GM13976 (cell line): ENCODE results near the gene CTNNA2.

Experiments
- DNase-seq: peaks from one replicate; pipeline ENCODE4 v3.0.0; 2012; ENCODE audit warnings: low spot score
- CTCF ChIP-seq: IDR thresholded peaks from 2 replicates; pipeline ENCODE4 v1.5.1; 2012; ENCODE audit warnings: borderline replicate concordance, mild to moderate bottlenecking; ENCODE audit not compliant: insufficient read depth; ENCODE audit errors: extremely low read depth, missing control alignments, control extremely low read depth
- in situ Hi-C: fragments of 300-500 bp; cut with MboI; formaldehyde crosslinking; loops from one replicate; pipeline ENCODE4 v1.12.0; 2022; ENCODE audit warnings: low sequenced_read_pairs, mixed read lengths, inconsistent platforms; ENCODE audit not compliant: unreplicated experiment

CTNNA2 gene

DNA sequence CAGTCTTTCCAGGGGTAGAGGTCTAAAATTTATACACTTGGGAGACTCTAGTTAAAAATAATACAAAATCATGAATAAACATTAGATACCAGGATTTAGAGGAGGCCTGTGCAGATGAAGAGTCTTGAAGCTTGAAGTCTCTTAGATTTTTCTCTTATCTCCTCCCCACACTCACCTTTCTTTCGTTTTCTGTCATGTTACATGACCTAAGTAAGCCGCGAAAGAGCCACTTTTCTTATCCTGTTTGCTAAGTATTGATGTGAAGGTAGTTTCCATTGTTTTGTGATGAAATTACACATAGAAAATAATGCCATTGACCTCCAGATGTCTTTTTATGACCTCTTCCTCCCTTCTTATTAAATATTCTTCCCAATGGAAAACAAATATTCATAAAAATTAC, 423.9 kb downstream of the CTNNA2 start:
- TF ChIP-seq CTCF, result no peak
- no peak for DNase-seq
- in situ Hi-C loops, result no loop called here

DNA sequence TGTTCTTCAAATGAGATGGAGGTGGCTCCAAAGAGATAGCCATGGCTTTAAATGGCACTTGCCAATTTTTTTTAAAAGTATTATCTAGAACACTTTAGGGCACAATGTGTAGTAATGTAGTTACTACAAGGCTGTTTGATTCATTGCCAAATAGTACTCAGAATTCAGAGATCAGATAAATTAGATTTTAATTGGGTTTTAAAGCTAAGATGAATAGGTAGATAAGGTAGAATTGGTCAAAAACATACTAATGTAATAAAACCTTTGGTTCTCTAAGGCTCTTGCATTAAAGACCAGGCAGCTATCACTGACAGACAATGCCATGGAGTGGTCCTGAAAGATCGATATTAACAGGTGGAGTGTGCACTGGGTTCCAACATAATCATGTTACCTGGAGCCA, 425.8 kb downstream of the CTNNA2 start:
- DNase-seq, result no peak
- no peak for TF ChIP-seq CTCF
- in situ Hi-C loops, result no loop called here

DNA sequence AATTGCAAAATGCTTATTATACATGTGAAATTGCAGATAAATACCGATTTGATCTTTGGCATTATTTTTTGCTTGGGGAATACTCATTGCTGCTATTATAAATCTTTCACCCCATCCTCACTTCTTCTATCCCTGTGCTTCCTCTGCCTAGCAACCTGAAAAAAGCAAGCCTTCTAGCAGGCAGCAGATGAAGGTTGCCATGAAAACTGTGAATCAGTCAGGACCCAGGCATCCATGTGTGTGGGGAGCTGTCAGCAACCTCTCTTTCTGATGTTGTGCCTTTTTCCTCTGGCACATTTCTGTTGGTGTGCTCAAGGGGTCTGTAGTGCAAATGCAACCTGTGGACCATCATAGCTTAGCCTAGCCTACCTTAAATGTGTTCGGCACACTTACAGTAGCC, 427.5 kb downstream of the CTNNA2 start:
- no peak for DNase-seq
- no peak for TF ChIP-seq CTCF
- in situ Hi-C loops, result no loop called here

DNA sequence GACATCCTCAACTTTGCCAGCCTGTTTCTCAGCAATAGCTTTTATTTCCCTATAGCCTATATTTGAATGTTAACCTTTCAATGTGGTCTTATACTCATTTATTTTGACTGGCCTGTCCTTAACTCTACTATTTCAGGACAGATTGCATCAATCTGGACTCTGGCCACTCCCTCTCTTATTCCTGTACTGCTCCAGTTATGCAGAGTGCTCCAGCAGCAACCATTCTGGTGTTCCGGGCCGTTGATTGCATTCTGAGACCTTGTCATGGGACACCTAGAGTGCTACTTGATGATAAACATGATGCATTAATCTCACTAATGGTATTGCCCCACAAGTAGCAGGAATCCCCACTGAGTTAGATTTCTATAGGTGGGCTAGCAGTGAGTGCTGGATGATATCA, 428.3 kb downstream of the CTNNA2 start:
- no peak for TF ChIP-seq CTCF
- DNase-seq, result no peak
- in situ Hi-C loops, result no loop called here

DNA sequence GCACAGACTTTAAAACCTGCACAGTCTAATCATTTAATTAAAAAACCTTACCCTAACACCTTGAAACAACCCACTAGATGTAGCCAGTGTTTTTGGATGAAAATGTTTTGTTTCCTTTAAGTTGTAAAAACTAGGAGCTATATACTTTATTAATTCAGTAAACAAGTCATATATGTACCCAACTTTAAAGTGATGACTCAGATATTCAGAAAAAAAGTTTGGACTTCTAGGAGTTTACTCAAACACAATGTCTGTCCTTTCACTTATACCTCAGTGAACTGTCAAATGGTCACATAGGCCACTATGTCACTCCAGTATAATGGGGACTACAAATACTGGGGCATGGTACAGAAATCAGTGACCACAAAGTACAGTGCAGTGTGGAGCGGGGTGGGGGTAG, 431.4 kb downstream of the CTNNA2 start:
- in situ Hi-C loops, result no loop called here
- DNase-seq, result no peak

GRCh38 chr2:79945653-79946445, 433.0 kb downstream of the CTNNA2 start:
- no peak for TF ChIP-seq CTCF
- in situ Hi-C loops, result no loop called here
- no peak for DNase-seq

More for the DNA sequence above, 431.4 kb downstream of the CTNNA2 start:
- no peak for TF ChIP-seq CTCF
